ENCODE measurements around the gene GCH1.
"Not testable (repeated sequence)": the region's sequence is repeated elsewhere in the genome, so short reads cannot be mapped to it uniquely, and the experiment has no call there.

GCH1 gene

DNA sequence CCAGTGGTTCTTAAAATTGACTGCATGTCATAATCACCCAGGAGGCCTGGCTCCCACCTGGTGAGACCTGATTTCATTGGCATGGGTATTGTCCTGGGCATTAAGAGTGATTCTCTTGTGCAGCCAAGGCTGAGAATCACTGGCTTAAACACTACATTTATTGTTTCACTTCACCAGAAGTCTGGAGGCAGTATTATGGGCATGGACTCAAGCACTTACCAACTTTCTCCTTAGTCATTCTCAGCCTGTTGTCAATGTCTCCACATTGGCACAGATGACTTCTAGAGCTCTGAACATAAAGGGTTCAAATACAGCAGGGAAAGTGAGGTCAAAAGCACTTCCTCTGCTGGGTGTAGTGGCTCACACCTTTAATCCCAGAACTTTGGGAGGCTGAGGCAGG, 25.6 kb upstream of the GCH1 start:
- H3K4me3 ChIP-seq (ENCODE audit: control insufficient read depth, low read depth, low read length) = no peak overlapping the region
- no peak for TF ChIP-seq CTCF (IDR thresholded peaks at IDR 0.05; ENCODE audit: control insufficient read depth, insufficient read depth, low read depth, low read length, missing control alignments)
- no peak for DNase-seq (ENCODE audit: low read depth)

DNA sequence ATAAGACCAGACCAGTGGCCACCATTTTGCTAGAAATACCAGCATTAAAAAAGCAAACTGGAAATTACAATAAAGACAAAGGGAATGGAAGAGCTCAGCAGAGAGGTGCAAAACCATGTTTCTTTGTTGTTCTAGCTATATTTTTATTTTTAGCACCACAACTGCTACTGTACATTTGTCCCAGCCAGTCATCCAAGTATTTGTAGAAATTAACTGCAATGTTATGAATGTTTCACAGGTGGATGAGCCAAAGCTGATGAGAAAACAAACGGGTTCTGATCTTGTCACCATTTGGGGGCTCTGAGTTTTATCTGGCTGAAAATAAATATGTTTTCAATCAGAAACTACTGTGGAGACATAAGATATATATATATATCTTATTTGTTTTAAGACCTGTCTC, 24.9 kb upstream of the GCH1 start:
- no peak for DNase-seq (ENCODE audit: low read depth)
- TF ChIP-seq CTCF (IDR thresholded peaks at IDR 0.05; ENCODE audit: control insufficient read depth, insufficient read depth, low read depth, low read length, missing control alignments) = no peak
- H3K4me3 ChIP-seq (ENCODE audit: control insufficient read depth, low read depth, low read length) = no peak overlapping the region

DNA sequence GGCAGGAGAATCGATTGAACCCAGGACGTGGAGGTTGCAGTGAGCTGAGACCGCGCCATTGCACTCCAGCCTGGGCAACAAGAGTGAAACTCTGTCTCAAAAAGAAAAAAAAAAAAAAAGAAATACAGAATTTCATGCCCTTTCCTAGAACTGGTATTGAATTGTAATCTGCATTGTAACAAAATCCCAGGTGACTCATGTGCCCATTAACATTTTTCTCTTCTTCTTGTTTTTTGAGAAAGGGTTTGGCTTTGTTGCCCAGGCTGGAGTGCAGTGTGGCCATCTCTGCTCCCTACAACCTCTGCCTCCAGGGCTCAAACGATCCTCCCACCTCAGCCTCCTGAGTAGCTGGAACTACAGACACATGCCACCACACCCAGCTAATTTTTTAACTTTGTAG, 23.9 kb upstream of the GCH1 start:
- not testable (repeated sequence) for H3K4me3 ChIP-seq (ENCODE audit: control insufficient read depth, low read depth, low read length); DNase-seq (ENCODE audit: low read depth)

GRCh38 chr14:54922598-54922997, 20.0 kb upstream of the GCH1 start:
- no peak overlapping the region for H3K4me3 ChIP-seq (ENCODE audit: control insufficient read depth, low read depth, low read length)
- TF ChIP-seq CTCF (IDR thresholded peaks at IDR 0.05; ENCODE audit: control insufficient read depth, insufficient read depth, low read depth, low read length, missing control alignments) = no peak
- DNase-seq (ENCODE audit: low read depth) = no peak

- no peak overlapping the region for H3K4me3 ChIP-seq (ENCODE audit: control insufficient read depth, low read depth, low read length)
- DNase-seq (ENCODE audit: low read depth) = no peak
- no peak for TF ChIP-seq CTCF (IDR thresholded peaks at IDR 0.05; ENCODE audit: control insufficient read depth, insufficient read depth, low read depth, low read length, missing control alignments)
Measured at GRCh38 chr14:54920052-54920451, 17.4 kb upstream of the GCH1 start.

GRCh38 chr14:54919330-54919729, 16.7 kb upstream of the GCH1 start:
- DNase-seq (ENCODE audit: low read depth) = no peak
- TF ChIP-seq CTCF (IDR thresholded peaks at IDR 0.05; ENCODE audit: control insufficient read depth, insufficient read depth, low read depth, low read length, missing control alignments) = no peak
- no peak overlapping the region for H3K4me3 ChIP-seq (ENCODE audit: control insufficient read depth, low read depth, low read length)

GRCh38 chr14:54918427-54918826, 15.8 kb upstream of the GCH1 start:
- no peak for DNase-seq (ENCODE audit: low read depth)
- H3K4me3 ChIP-seq (ENCODE audit: control insufficient read depth, low read depth, low read length) = no peak overlapping the region
- TF ChIP-seq CTCF (IDR thresholded peaks at IDR 0.05; ENCODE audit: control insufficient read depth, insufficient read depth, low read depth, low read length, missing control alignments) = no peak

Data from AG09309 (cell line).